DND-41 (cell line): Measurements from ENCODE around the gene C9orf85.

ENCODE experiments used
- ATAC-seq: fragments of 200-7000 bp; cut with Tn5 transposase; 3 replicates; pipeline ENCODE4 v1.9.1; 2021; ENCODE audit warnings: low read depth; ENCODE audit not compliant: insufficient read depth
- DNase-seq: peaks from one replicate; pipeline ENCODE4 v3.0.0-alpha.2; 2020
- H2AFZ ChIP-seq: 2 replicates; pipeline ENCODE4 v1.6.0; 2012; ENCODE audit warnings: low read depth, low read length
- H3K27ac ChIP-seq: 2 replicates; pipeline ENCODE4 v1.5.1; 2012; ENCODE audit warnings: low read length, inconsistent platforms
- H3K27me3 ChIP-seq: fragments of 200-600 bp; sonication (generic); 2 replicates; pipeline ENCODE4 v1.6.0; 2012; ENCODE audit warnings: low read length, mild to moderate bottlenecking, inconsistent platforms; ENCODE audit not compliant: insufficient read depth, poor library complexity
- H3K36me3 ChIP-seq: 2 replicates; pipeline ENCODE4 v1.5.1; 2012; ENCODE audit warnings: low read length, inconsistent platforms; ENCODE audit not compliant: insufficient read depth
- H3K4me1 ChIP-seq: 2 replicates; pipeline ENCODE4 v1.5.1; 2012; ENCODE audit warnings: mild to moderate bottlenecking, low read length; ENCODE audit not compliant: insufficient read depth
- H3K4me2 ChIP-seq: 2 replicates; pipeline ENCODE4 v1.6.0; 2012; ENCODE audit warnings: mild to moderate bottlenecking, moderate library complexity, low read length, inconsistent platforms; ENCODE audit not compliant: insufficient read depth
- H3K4me3 ChIP-seq, 2 experiments: fragments of 200-600 bp in 1 of 2; shearing (Covaris generic) in 1 of 2; 2 replicates each; pipeline ENCODE4 v1.5.1; 2012 to 2016; ENCODE audit warnings: inconsistent platforms in 2 of 2, low read length in 2 of 2, mild to moderate bottlenecking in 2 of 2, low read depth in 1 of 2, moderate library complexity in 1 of 2
- H3K79me2 ChIP-seq: 2 replicates; pipeline ENCODE4 v1.6.0; 2012; ENCODE audit warnings: low read length, inconsistent platforms; ENCODE audit not compliant: insufficient read depth
- H3K9ac ChIP-seq: 2 replicates; pipeline ENCODE4 v1.6.0; 2012; ENCODE audit warnings: low read depth, mild to moderate bottlenecking, inconsistent platforms, low read length, moderate library complexity
- H3K9me3 ChIP-seq: 2 replicates; pipeline ENCODE4 v1.5.1; 2012; ENCODE audit warnings: low read length, moderate library complexity, mild to moderate bottlenecking, inconsistent platforms; ENCODE audit not compliant: insufficient read depth, severe bottlenecking
- H4K20me1 ChIP-seq: 2 replicates; pipeline ENCODE4 v1.6.0; 2012; ENCODE audit warnings: low read length; ENCODE audit not compliant: insufficient read depth
- CTCF ChIP-seq: IDR thresholded peaks from 2 replicates; pipeline ENCODE4 v1.5.1; 2012; ENCODE audit warnings: borderline replicate concordance, low read length, moderate library complexity, mild to moderate bottlenecking; ENCODE audit not compliant: poor library complexity, severe bottlenecking; ENCODE audit errors: extremely low read depth
- EZH2 ChIP-seq: IDR thresholded peaks from 3 replicates; pipeline ENCODE4 v1.6.1; 2012; ENCODE audit warnings: borderline replicate concordance, low read depth, mild to moderate bottlenecking, moderate library complexity, low read length, inconsistent platforms; ENCODE audit not compliant: severe bottlenecking

Gene C9orf85

GRCh38 chr9:71911061-71911907 is at the start of gene C9orf85, which contains the start of gene ABHD17B:
TSS of gene C9orf85 (plus strand) at chr9:71911639. CDS start at chr9:71911735, 96 bp downstream.
TSS of gene ABHD17B (minus strand) at chr9:71911193. CDS start at chr9:71875080, 36,113 bp downstream.
- H3K4me2 ChIP-seq: peak within 1 kb of the TSS; percentile 85
- peaks cover 12% of the 10 kb centered on the region for H3K36me3 ChIP-seq
- H3K27ac ChIP-seq: peak within 1 kb of the TSS; percentile 92
- no peaks in the 10 kb centered on the region for H3K9me3 ChIP-seq
- peaks cover 33% of the 10 kb centered on the region; the same call in 1 of the 2 replicates for H4K20me1 ChIP-seq
- peaks cover 55% of the 10 kb centered on the region for H3K4me1 ChIP-seq
- ATAC-seq: peak; percentile 88
- peak; percentile 98 for DNase-seq
- H3K79me2 ChIP-seq: peaks cover 96% of the 10 kb centered on the region
- peak within 1 kb of the TSS; percentile 66 to 86 for H3K4me3 ChIP-seq
- peak within 1 kb of the TSS; percentile 85 for H3K9ac ChIP-seq
- TF ChIP-seq CTCF: no peak
- no peak for TF ChIP-seq EZH2
- peak within 1 kb of the TSS; percentile 82 for H2AFZ ChIP-seq
- no peaks in the 10 kb centered on the region for H3K27me3 ChIP-seq

- no peak overlapping the region for H3K4me3 ChIP-seq
- peaks cover 21% of the 10 kb centered on the region for H3K79me2 ChIP-seq
- H3K4me2 ChIP-seq: no peak overlapping the region
- no peaks in the 10 kb centered on the region for H3K27me3 ChIP-seq
- no peak for TF ChIP-seq EZH2
- TF ChIP-seq CTCF: no peak
- peaks cover 76% of the 10 kb centered on the region for H3K36me3 ChIP-seq
- ATAC-seq: no peak
- H3K9ac ChIP-seq: no peak overlapping the region
- H3K9me3 ChIP-seq: peaks cover 10% of the 10 kb centered on the region
- no peaks in the 10 kb centered on the region for H3K4me1 ChIP-seq
- no peak overlapping the region for H2AFZ ChIP-seq
- peaks cover 3% of the 10 kb centered on the region; the same call in 1 of the 2 replicates for H4K20me1 ChIP-seq
- H3K27ac ChIP-seq: no peak overlapping the region
- no peak for DNase-seq
Measured at GRCh38 chr9:71863631-71864030, 47.8 kb upstream of the C9orf85 start.

GRCh38 chr9:71875345-71875744 is 36.1 kb upstream of the C9orf85 start:
- no peak overlapping the region for H3K4me2 ChIP-seq
- DNase-seq: no peak
- TF ChIP-seq EZH2 (no peak), CTCF (no peak)

More at GRCh38 chr9:71875345-71875744, 36.1 kb upstream of the C9orf85 start:
- no peak overlapping the region for H3K27ac ChIP-seq
- no peak overlapping the region for H2AFZ ChIP-seq
- H3K4me3 ChIP-seq: no peak overlapping the region
- H3K36me3 ChIP-seq: peaks cover 56% of the 10 kb centered on the region
- H4K20me1 ChIP-seq: peaks cover 45% of the 10 kb centered on the region
- H3K9me3 ChIP-seq: peaks cover 14% of the 10 kb centered on the region
- no peak for ATAC-seq
- peaks cover 97% of the 10 kb centered on the region for H3K79me2 ChIP-seq
- no peak overlapping the region for H3K9ac ChIP-seq
- peaks cover 2% of the 10 kb centered on the region; the same call in 1 of the 2 replicates for H3K4me1 ChIP-seq
- H3K27me3 ChIP-seq: no peaks in the 10 kb centered on the region
